Erythroblast (primary cell): Measurements from ENCODE around the gene YPEL5.

ENCODE experiments used
- GATA1 ChIP-seq: IDR thresholded peaks from 2 replicates; pipeline ENCODE4 v1.6.1; 2011; ENCODE audit warnings: low read depth, mild to moderate bottlenecking, control low read depth, low read length, moderate library complexity
- POLR2A ChIP-seq: IDR thresholded peaks from 2 replicates; pipeline ENCODE4 v1.6.1; 2011; ENCODE audit warnings: mild to moderate bottlenecking, low read length

- TF ChIP-seq POLR2A: no peak
- TF ChIP-seq GATA1: no peak
These were observed 32.7 kb downstream of the YPEL5 start for GRCh38 chr2:30179536-30179935.
